Mucosa of rectum (tissue), 2 donors: ENCODE data around the gene ACSL1.

Experiments
- H3K27ac ChIP-seq, 2 donors: one replicate each; pipeline ENCODE4 v1.7.0; 2013; ENCODE audit warnings: inconsistent platforms in 2 of 2, low read depth in 2 of 2, low read length in 2 of 2
- H3K27me3 ChIP-seq, 2 donors: one replicate each; pipeline ENCODE4 v1.7.0; 2013; ENCODE audit warnings: low read length in 2 of 2; ENCODE audit not compliant: control insufficient read depth in 2 of 2, insufficient read depth in 2 of 2
- H3K36me3 ChIP-seq, 2 donors: one replicate each; pipeline ENCODE4 v1.7.0; 2013; ENCODE audit warnings: low read length in 2 of 2; ENCODE audit not compliant: control insufficient read depth in 2 of 2, insufficient read depth in 2 of 2
- H3K4me1 ChIP-seq, 2 donors: one replicate each; pipeline ENCODE4 v1.7.0; 2013; ENCODE audit warnings: low read length in 2 of 2, mild to moderate bottlenecking in 1 of 2; ENCODE audit not compliant: control insufficient read depth in 2 of 2, insufficient read depth in 2 of 2
- H3K4me3 ChIP-seq, 2 donors: one replicate each; pipeline ENCODE4 v1.7.0; 2013; ENCODE audit warnings: low read length in 2 of 2
- H3K9ac ChIP-seq, 2 donors: one replicate each; pipeline ENCODE4 v1.7.0; 2013; ENCODE audit warnings: low read length in 2 of 2, low read depth in 1 of 2, mild to moderate bottlenecking in 1 of 2
- H3K9me3 ChIP-seq, 2 donors: one replicate each; pipeline ENCODE4 v1.7.0; 2013; ENCODE audit warnings: low read length in 2 of 2; ENCODE audit not compliant: control insufficient read depth in 2 of 2
- donor health status: healthy.
- donor health status: Normal muscosa, but diverticular disease.

The ACSL1 gene, protein sequence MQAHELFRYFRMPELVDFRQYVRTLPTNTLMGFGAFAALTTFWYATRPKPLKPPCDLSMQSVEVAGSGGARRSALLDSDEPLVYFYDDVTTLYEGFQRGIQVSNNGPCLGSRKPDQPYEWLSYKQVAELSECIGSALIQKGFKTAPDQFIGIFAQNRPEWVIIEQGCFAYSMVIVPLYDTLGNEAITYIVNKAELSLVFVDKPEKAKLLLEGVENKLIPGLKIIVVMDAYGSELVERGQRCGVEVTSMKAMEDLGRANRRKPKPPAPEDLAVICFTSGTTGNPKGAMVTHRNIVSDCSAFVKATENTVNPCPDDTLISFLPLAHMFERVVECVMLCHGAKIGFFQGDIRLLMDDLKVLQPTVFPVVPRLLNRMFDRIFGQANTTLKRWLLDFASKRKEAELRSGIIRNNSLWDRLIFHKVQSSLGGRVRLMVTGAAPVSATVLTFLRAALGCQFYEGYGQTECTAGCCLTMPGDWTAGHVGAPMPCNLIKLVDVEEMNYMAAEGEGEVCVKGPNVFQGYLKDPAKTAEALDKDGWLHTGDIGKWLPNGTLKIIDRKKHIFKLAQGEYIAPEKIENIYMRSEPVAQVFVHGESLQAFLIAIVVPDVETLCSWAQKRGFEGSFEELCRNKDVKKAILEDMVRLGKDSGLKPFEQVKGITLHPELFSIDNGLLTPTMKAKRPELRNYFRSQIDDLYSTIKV

DNA sequence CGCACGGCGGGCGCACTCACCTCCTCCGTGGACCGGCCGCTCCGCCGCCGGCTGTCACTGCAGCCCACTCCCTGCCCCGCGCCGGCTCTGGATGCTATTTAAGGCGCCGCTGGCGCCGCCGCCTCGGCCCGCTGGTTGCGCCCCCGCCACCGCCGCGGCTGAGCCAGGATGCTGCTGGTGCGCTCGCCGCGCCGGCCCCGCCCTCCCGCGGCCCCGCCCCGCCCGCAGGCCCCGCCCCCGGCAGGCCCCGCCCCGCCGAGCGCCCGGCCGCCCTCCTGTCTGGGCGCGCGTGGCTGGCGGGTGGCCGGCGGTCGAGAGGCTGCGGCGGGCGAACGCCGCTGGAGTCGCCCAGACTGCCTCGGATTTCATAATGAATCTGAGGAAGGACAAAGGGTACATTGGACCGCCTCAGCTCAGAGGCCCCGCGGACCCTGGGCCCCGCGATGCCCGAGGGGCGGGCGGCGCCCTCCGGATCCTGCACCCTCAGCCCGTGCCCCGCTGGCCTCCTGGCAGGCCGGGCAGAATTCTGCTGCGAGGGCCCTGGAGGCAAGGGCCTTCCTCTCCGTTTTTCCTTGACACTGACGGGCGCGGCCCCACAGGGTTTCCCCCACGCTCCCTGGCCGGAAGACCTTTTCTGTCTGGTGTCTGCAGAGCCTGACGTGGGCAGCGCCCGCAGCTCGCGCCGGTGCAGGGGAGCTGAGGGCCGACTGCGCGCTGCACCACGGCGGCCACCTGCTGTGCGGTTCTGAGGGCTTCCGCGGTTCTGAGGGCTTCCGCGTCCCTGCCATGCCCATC is at the start of gene ACSL1:
TSS of gene ACSL1 (minus strand) at position 73 of the 795 bp plus-strand sequence. CDS start 22,454 bp downstream, outside the sequence.
- no peaks in the 10 kb centered on the region for H3K9me3 ChIP-seq
- peak within 1 kb of the TSS; percentile 13 to 38 for H3K27ac ChIP-seq
- peaks cover 0 to 3% of the 10 kb centered on the region in 2 donors for H3K27me3 ChIP-seq
- H3K9ac ChIP-seq = peak within 1 kb of the TSS; percentile 32 to 73
- no peaks in the 10 kb centered on the region for H3K36me3 ChIP-seq
- H3K4me3 ChIP-seq = peak within 1 kb of the TSS; percentile 73
- peaks cover 8 to 13% of the 10 kb centered on the region in 2 donors for H3K4me1 ChIP-seq

DNA sequence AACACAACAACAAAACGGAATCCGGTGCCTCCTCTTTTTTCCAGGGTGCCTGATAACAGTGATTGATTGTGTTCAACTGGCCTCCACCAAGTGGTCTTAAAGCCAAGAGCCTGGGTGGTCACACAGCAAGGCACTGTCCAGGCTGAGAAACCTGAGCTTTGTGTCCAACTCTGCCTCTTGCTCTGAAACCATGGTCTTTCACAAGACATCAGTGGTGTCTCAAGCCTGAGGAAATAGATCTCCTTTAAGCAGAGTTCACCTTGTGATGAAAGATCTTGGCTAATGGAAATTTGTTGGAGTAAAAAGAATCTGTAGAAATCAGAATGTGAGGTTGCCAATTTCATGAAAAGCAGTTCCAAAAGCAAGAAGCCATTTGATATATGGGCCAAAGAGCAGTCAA is 47.3 kb upstream of the ACSL1 start:
- Histone ChIP-seq H3K4me1 (no peaks in the 10 kb centered on the region), H3K27me3 (peaks cover 0 to 2% of the 10 kb centered on the region in 2 donors), H3K36me3 (no peaks in the 10 kb centered on the region), H3K9me3 (no peaks in the 10 kb centered on the region), H3K4me3 (no peak overlapping the region), H3K9ac (no peak overlapping the region), H3K27ac (no peak overlapping the region)

GRCh38 chr4:184870718-184871117 is 45.0 kb upstream of the ACSL1 start:
- no peak overlapping the region for H3K4me3 ChIP-seq
- H3K9me3 ChIP-seq = no peaks in the 10 kb centered on the region
- no peak overlapping the region for H3K9ac ChIP-seq
- H3K27me3 ChIP-seq = peaks cover 0 to 2% of the 10 kb centered on the region in 2 donors
- H3K27ac ChIP-seq = no peak overlapping the region
- no peaks in the 10 kb centered on the region for H3K4me1 ChIP-seq
- no peaks in the 10 kb centered on the region for H3K36me3 ChIP-seq

GRCh38 chr4:184868623-184869022 is 42.9 kb upstream of the ACSL1 start:
- no peak overlapping the region for H3K4me3 ChIP-seq
- no peaks in the 10 kb centered on the region for H3K36me3 ChIP-seq
- H3K27me3 ChIP-seq = no peaks in the 10 kb centered on the region
- H3K9ac ChIP-seq = no peak overlapping the region
- no peak overlapping the region for H3K27ac ChIP-seq
- H3K4me1 ChIP-seq = no peaks in the 10 kb centered on the region
- no peaks in the 10 kb centered on the region for H3K9me3 ChIP-seq

DNA sequence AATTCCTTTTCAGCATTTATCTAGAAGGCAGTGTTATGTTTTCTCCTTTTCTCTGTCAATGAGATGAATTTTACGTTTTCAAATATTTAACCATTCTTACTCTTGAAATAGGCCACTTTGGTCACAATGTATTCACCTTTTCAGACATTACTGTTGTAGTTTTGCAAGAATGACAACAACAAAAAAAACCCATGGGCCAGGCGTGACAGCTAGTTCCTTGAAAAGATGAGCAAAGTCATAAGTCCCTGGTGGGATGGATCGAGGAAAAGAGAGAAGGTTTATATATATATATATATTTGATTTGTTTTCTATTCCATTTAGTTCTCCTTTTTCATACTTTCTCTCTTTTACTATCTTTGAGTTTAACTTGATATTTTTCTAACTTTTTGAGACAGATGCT is 38.1 kb upstream of the ACSL1 start:
- Histone ChIP-seq H3K9ac (no peak overlapping the region), H3K27ac (no peak overlapping the region), H3K9me3 (no peaks in the 10 kb centered on the region), H3K4me1 (no peaks in the 10 kb centered on the region), H3K4me3 (no peak overlapping the region), H3K36me3 (no peaks in the 10 kb centered on the region), H3K27me3 (no peaks in the 10 kb centered on the region)

DNA sequence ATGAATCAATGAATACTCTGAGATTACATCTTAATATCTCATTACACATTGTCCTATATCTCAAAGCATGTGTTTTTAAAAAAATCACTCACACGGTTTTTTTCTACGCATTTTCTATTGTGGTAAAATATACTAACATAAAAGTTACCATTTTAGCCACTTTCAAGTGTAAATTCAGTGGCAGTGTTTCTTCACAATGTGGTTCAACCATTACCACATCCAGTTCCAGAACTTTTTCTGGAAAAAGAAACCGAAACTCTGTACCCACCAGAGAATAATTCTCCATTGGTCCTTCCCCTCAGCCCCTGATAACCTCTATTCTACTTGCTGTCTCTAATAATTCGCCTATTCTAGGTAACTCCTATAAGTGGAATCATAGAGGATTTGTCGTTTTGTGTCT is 35.3 kb upstream of the ACSL1 start:
- H3K36me3 ChIP-seq = no peaks in the 10 kb centered on the region
- no peaks in the 10 kb centered on the region for H3K4me1 ChIP-seq
- no peak overlapping the region for H3K27ac ChIP-seq
- H3K9me3 ChIP-seq = no peaks in the 10 kb centered on the region
- H3K27me3 ChIP-seq = no peaks in the 10 kb centered on the region
- H3K9ac ChIP-seq = no peak overlapping the region
- H3K4me3 ChIP-seq = no peak overlapping the region

DNA sequence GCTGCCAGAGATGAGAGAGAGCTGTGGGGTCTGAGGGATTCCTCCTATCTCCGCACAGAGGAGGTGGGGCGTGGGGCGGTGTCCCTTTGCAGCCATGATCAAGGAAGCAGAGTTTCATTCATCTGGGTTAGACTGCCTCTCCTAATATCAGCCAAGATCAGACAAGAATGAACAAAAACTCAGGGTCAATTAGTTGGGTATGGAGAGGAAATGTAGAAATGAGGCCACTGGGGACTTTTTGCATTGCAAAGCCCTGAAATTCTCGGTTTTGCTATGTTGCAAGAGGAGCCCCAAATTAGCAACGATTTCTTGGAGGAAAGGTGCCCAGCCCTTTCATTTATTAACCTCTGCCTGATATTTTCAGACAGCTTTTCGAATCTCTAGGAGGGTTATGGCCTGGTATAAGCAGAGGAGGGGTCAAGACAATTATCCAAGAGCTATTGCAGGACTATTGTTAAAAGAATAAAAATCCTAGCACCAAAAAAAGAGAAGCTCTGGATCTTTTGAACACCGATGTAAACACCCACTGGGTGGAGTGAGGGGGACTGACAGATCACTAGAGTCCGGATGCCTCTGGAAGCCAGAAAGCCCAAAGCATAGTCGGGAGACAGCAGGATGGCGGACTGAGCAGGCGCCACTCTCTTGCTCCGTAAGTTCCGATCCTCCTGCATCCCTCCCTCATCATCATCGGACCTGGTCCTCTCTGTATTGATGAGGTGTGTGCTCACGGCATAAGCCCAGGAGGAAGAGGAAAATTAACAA is 34.4 kb upstream of the ACSL1 start:
- no peak overlapping the region for H3K4me3 ChIP-seq
- no peaks in the 10 kb centered on the region for H3K4me1 ChIP-seq
- H3K9me3 ChIP-seq = no peaks in the 10 kb centered on the region
- H3K9ac ChIP-seq = no peak overlapping the region
- no peaks in the 10 kb centered on the region for H3K27me3 ChIP-seq
- no peak overlapping the region for H3K27ac ChIP-seq
- no peaks in the 10 kb centered on the region for H3K36me3 ChIP-seq

- H3K9ac ChIP-seq = no peak overlapping the region
- H3K27me3 ChIP-seq = no peaks in the 10 kb centered on the region
- no peaks in the 10 kb centered on the region for H3K4me1 ChIP-seq
- no peaks in the 10 kb centered on the region for H3K9me3 ChIP-seq
- no peak overlapping the region for H3K4me3 ChIP-seq
- no peaks in the 10 kb centered on the region for H3K36me3 ChIP-seq
- H3K27ac ChIP-seq = no peak overlapping the region
Measured at GRCh38 chr4:184857441-184858121, 31.8 kb upstream of the ACSL1 start.

DNA sequence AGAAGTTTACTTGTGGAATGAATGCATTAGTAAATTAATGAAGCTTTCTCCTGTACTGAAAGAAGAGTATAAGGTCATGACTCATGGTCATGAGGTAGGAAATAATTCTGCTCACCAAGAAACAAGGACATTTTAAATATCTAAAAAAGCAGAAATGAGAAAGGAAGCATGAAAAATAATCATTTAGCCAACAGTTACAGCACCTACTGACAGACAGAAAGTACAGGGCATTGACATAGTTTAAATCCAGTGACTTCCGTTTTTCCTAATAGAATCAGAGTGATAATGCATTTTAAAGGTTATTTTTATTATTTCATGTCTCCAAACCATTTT is 30.5 kb upstream of the ACSL1 start:
- Histone ChIP-seq H3K4me3 (no peak overlapping the region), H3K27ac (no peak overlapping the region), H3K27me3 (no peaks in the 10 kb centered on the region), H3K9me3 (no peaks in the 10 kb centered on the region), H3K9ac (no peak overlapping the region), H3K4me1 (no peaks in the 10 kb centered on the region), H3K36me3 (no peaks in the 10 kb centered on the region)
